Brain microvascular endothelial cell (primary cell): ENCODE data around the gene MGST3.
A peak's percentile ranks its signal among the peaks of the same experiment; 100 is the strongest.
"Not testable (repeated sequence)": the region's sequence is repeated elsewhere in the genome, so short reads cannot be mapped to it uniquely, and the experiment has no call there.

Experiments
- DNase-seq: peaks from one replicate; pipeline ENCODE4 v3.0.0-alpha.2; 2020
- H3K27ac ChIP-seq: fragments of 250-450 bp; sonication (Bioruptor Pico); 2 replicates; pipeline ENCODE4 v1.5.1; 2020; ENCODE audit warnings: mild to moderate bottlenecking, moderate library complexity
- H3K27me3 ChIP-seq: fragments of 250-450 bp; sonication (Bioruptor Pico); replicated peaks from 2 replicates; pipeline ENCODE4 v1.5.1; 2020; ENCODE audit warnings: mild to moderate bottlenecking
- H3K36me3 ChIP-seq: fragments of 250-450 bp; sonication (Bioruptor Pico); replicated peaks from 2 replicates; pipeline ENCODE4 v1.5.1; 2020; ENCODE audit warnings: mild to moderate bottlenecking
- H3K4me3 ChIP-seq: 2 replicates; pipeline ENCODE4 v1.5.1; 2011; ENCODE audit warnings: low read depth, mild to moderate bottlenecking, control low read depth, low read length, moderate library complexity
- in situ Hi-C: cut with HindIII; loops from 2 replicates; pipeline ENCODE4 v1.10.0; 2017; ENCODE audit warnings: low sequenced_read_pairs, low pct_ligation_motif_present
- TF ChIP-seq, protein P1 (sequence below): IDR thresholded peaks from 2 replicates; pipeline ENCODE4 v1.5.1; 2011; ENCODE audit warnings: low read depth, mild to moderate bottlenecking, moderate library complexity, low read length, control low read depth, inconsistent platforms; ENCODE audit errors: missing control alignments

Gene MGST3

DNA sequence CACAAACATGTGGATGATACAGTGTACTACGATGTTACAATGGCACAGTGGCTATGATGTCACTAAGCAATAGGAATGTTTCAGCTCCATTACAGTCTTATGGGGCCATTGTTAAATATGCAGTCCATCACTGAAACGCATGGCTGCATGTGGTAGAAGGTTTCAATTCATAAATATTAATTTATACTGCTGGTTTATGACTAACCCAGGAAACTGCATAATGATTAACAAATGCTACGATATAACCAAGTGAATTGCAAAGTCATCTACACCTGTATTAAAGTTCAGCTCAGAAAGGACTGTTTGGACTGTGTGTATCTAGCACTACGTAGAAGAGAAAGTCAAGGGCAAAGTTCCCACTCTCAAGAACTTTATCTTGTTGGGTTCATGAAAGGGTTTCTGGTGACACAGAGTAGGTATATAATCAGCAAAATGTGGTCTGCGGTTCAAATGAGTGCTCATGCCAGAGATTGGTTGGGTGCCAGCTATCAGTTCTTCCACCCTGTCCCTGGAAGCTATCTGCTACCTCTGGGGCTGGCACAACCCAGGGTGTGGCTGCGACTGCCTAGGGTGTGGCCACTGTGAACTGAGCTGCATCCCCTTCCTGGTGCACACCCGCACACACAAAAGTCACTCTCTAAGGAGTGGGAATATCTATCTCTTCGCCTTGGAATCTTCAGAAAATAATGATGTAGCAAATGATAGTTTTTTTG lies 14.8 kb downstream of the MGST3 start:
- no peaks in the 10 kb centered on the region for H3K27me3 ChIP-seq
- no peak for DNase-seq
- in situ Hi-C loops: no loop called here
- H3K4me3 ChIP-seq: no peak overlapping the region
- no peak overlapping the region for H3K27ac ChIP-seq
- peaks cover 1% of the 10 kb centered on the region for H3K36me3 ChIP-seq
- TF ChIP-seq, protein P1, sequence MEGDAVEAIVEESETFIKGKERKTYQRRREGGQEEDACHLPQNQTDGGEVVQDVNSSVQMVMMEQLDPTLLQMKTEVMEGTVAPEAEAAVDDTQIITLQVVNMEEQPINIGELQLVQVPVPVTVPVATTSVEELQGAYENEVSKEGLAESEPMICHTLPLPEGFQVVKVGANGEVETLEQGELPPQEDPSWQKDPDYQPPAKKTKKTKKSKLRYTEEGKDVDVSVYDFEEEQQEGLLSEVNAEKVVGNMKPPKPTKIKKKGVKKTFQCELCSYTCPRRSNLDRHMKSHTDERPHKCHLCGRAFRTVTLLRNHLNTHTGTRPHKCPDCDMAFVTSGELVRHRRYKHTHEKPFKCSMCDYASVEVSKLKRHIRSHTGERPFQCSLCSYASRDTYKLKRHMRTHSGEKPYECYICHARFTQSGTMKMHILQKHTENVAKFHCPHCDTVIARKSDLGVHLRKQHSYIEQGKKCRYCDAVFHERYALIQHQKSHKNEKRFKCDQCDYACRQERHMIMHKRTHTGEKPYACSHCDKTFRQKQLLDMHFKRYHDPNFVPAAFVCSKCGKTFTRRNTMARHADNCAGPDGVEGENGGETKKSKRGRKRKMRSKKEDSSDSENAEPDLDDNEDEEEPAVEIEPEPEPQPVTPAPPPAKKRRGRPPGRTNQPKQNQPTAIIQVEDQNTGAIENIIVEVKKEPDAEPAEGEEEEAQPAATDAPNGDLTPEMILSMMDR: no peak

DNA sequence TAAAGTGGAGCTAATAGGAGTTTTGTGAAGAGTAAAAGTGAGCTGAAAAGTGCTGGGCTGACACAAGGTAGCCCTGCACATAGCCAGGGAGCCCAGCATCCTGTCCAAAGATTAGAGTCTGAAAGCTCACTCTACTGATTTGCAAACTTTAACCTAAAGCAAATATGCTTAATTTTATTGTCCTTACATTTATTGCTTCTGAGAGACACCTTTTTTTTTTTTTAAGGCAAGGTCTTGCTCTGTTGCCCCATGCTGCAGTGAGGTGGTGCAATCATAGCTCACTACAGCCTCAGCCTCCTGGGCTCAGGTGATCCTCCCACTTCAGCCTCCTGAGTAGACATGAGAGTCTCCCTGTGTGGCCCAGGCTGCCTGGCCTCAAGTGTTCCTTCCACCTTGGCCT lies 16.5 kb downstream of the MGST3 start:
- no peak for DNase-seq
- no peak overlapping the region for H3K4me3 ChIP-seq
- H3K27ac ChIP-seq: no peak overlapping the region
- in situ Hi-C loops: no loop called here
- TF ChIP-seq, protein P1: no peak
- H3K27me3 ChIP-seq: no peaks in the 10 kb centered on the region
- peaks cover 4% of the 10 kb centered on the region for H3K36me3 ChIP-seq

DNA sequence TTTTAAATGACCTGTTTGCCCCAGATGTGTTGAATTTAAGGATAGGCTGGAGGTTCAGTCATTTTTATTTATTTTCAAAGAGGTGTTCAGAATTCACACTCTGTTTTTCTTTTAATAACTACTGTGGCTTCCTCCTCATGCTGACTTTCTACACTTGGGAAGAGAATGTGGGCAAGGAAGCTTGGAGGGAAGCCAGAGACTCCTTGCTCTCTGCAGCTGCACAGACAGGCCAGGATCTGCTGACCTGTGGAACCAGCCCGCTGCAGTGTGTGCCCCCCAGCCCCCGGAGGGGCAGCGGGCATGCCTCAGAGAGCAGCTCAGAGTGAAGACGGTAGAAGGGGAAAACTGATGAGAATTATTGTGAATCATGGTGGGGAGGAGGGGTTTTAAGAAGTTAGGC lies 16.9 kb downstream of the MGST3 start:
- in situ Hi-C loops: no loop called here
- H3K36me3 ChIP-seq: peaks cover 4% of the 10 kb centered on the region
- H3K4me3 ChIP-seq: no peak overlapping the region
- no peak overlapping the region for H3K27ac ChIP-seq
- TF ChIP-seq, protein P1: no peak
- H3K27me3 ChIP-seq: no peaks in the 10 kb centered on the region
- DNase-seq: peak; percentile 40

DNA sequence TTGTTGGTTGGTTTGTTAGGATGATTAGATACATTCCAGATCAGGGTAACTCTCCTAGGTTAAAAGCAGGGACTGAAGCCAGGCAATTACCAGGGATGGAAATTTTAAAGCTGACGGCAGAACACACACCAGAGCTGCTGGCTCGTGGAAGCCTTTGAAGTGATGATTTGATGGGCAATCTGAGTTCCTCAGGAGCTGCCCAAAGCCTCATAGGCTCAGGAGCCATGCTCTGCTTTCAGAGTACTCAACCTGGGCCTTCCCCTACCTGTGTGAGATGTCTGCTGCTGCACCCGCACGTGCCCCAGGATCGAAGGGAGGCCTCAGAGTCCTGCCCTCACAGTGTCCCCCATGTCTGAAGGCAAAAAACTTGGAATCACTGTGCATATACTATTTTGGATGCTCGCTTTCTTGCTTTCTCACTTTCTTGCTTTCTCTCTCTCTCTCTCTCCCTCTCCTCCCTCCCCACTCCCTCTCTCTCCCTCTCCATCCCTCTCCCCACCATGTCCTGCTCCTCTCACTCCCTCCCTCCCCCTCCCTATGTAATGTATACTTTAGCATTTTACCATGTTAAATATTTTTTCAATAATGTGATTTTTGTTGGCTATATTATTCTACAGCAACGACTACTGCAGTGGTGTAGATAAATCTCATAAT lies 18.0 kb downstream of the MGST3 start:
- no peak overlapping the region for H3K4me3 ChIP-seq
- in situ Hi-C loops: no loop called here
- peaks cover 8% of the 10 kb centered on the region for H3K36me3 ChIP-seq
- H3K27me3 ChIP-seq: no peaks in the 10 kb centered on the region
- DNase-seq: no peak
- TF ChIP-seq, protein P1: no peak
- H3K27ac ChIP-seq: no peak overlapping the region

DNA sequence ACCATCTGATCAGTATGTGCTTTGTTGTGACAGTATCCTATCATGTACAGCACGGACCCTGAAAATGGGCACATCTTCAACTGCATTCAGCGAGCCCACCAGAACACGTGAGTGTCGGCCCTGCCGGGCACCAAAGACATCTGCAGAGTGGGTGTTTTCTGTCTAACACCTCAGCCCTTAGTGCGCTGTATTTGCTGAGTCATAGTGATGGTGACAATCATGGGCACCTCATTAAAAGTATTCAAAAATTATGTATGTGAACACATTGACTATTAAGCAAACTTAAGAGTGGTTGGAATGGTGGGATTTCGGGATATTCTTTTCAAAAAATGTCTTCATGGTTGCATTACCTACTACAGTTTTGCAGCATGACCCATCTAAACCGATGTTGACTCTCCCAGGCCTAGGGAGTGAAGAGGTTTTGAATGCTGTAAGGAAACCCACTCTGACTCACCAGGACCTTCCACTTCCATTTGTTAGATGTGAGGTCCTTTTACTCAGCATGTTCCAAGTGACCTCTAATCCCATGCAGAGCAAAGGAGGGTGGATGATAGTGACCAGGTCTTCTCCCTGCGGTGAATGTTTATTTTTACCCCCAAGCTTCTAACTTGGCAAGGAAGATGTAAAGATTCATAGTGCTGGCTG lies 20.1 kb downstream of the MGST3 start:
- H3K4me3 ChIP-seq: no peak overlapping the region
- no peaks in the 10 kb centered on the region for H3K27me3 ChIP-seq
- peaks cover 22% of the 10 kb centered on the region for H3K36me3 ChIP-seq
- no peak overlapping the region for H3K27ac ChIP-seq
- in situ Hi-C loops: no loop called here
- TF ChIP-seq, protein P1: no peak
- no peak for DNase-seq

DNA sequence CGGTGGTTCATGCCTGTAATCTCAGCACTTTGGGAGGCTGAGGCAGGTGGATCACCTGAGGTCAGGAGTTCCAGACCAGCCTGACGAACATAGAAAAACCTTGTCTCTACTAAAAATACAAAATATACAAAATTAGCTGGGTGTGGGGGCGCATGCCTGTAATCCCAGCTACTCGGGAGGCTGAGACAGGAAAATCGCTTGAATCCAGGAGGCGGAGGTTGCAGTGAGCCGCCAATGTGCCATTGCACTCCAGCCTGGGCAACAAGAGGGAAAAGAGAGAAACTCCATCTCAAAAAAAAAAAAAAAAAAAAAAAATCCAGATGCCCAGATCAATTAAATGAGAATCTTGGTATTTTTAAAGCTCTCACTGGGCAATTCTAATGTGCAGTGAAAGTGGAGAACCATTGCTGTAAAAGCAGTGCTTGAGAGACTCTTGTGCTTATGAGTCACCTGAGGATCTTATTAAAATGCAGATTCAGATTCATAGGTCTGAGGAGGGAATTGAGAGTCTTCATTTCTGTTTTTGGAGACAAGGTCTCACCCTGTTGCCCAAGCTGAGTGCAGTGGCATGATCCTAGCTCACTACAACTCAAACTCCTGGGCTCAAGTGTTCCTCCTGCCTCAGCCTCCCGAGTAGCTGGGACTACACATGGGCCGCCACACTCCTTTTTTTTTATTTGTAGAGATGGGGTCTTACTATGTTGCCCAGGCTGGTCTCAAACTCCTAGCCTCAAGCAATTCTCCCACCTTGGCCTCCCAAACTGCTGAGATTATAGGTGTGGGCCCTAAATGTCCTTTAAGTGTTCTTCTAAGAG lies 27.9 kb downstream of the MGST3 start:
- H3K4me3 ChIP-seq, DNase-seq, H3K27me3 ChIP-seq, in situ Hi-C loops, H3K27ac ChIP-seq: not testable (repeated sequence)
- peaks cover 45% of the 10 kb centered on the region for H3K36me3 ChIP-seq
